ENCODE data around the gene CSPG5.

CSPG5 gene

GRCh38 chr3:47568901-47569300, 9.8 kb downstream of the CSPG5 start:
- H3K27ac ChIP-seq (ENCODE audit: extremely low read depth, low read depth, low read length): no peak overlapping the region
- H3K4me1 ChIP-seq (ENCODE audit: control insufficient read depth, insufficient read depth, low read length): no peaks in the 10 kb centered on the region
- H3K9me3 ChIP-seq (ENCODE audit: control insufficient read depth, insufficient read depth, low read depth, low read length): no peaks in the 10 kb centered on the region
- ChIA-PET POLR2A (no interaction called here), CTCF (no interaction called here)
- no peaks in the 10 kb centered on the region for H3K36me3 ChIP-seq (ENCODE audit: control insufficient read depth in 2 of 2, insufficient read depth in 1 of 2, low read length in 2 of 2)
- TF ChIP-seq ZNF211 (tag by site-specific recombination; IDR thresholded peaks at IDR 0.05; ENCODE audit: low read depth): no peak
- no peak for TF ChIP-seq ZNF404 (tag by site-specific recombination; IDR thresholded peaks at IDR 0.05)
- no peak for TF ChIP-seq ZNF302 (tag by site-specific recombination; IDR thresholded peaks at IDR 0.05; ENCODE audit: low read depth)
- no peak for TF ChIP-seq ZNF530 (tag by site-specific recombination; IDR thresholded peaks at IDR 0.05; ENCODE audit: low read depth)
- no peak for TF ChIP-seq ZNF561 (tag by site-specific recombination; IDR thresholded peaks at IDR 0.05; ENCODE audit: borderline replicate concordance)
- TF ChIP-seq ZBTB8A (tag by site-specific recombination; IDR thresholded peaks at IDR 0.05): no peak
- TF ChIP-seq ZNF768 (tag by site-specific recombination; IDR thresholded peaks at IDR 0.05): no peak
- no peak for TF ChIP-seq ZNF792 (tag by site-specific recombination; IDR thresholded peaks at IDR 0.05)
- no peak for TF ChIP-seq ZNF121 (tag by site-specific recombination; IDR thresholded peaks at IDR 0.05)
- TF ChIP-seq ZNF155 (tag by site-specific recombination; IDR thresholded peaks at IDR 0.05): no peak
- no peak for TF ChIP-seq ZNF843 (tag by site-specific recombination; IDR thresholded peaks at IDR 0.05)
- TF ChIP-seq ZNF132 (tag by site-specific recombination; IDR thresholded peaks at IDR 0.05; ENCODE audit: borderline replicate concordance): no peak
- TF ChIP-seq KLF8 (tag by site-specific recombination; IDR thresholded peaks at IDR 0.05): no peak
- no peak overlapping the region for H3K4me3 ChIP-seq (ENCODE audit: low read depth, low read length)

GRCh38 chr3:47567149-47567548, 11.5 kb downstream of the CSPG5 start:
- ChIA-PET POLR2A (no interaction called here), CTCF (no interaction called here)
- TF ChIP-seq YY1 (tag by site-specific recombination; IDR thresholded peaks at IDR 0.05) (no peak), ZNF514 (tag by site-specific recombination; IDR thresholded peaks at IDR 0.05) (no peak), ZNF175 (tag by site-specific recombination; IDR thresholded peaks at IDR 0.05) (no peak), ZNF394 (tag by site-specific recombination; IDR thresholded peaks at IDR 0.05; ENCODE audit: borderline replicate concordance) (no peak), ZNF639 (tag by site-specific recombination; IDR thresholded peaks at IDR 0.05) (no peak), ZNF501 (tag by site-specific recombination; IDR thresholded peaks at IDR 0.05) (no peak), HOXA7 (CRISPR knock-in tag; IDR thresholded peaks at IDR 0.05; ENCODE audit: borderline replicate concordance) (no peak), ZNF837 (tag by site-specific recombination; IDR thresholded peaks at IDR 0.05) (no peak), PRDM1 (tag by site-specific recombination; IDR thresholded peaks at IDR 0.05) (no peak), GLIS1 (tag by site-specific recombination; IDR thresholded peaks at IDR 0.05) (no peak), ZNF692 (tag by site-specific recombination; IDR thresholded peaks at IDR 0.05) (no peak)
- TF ChIP-seq, protein P1, sequence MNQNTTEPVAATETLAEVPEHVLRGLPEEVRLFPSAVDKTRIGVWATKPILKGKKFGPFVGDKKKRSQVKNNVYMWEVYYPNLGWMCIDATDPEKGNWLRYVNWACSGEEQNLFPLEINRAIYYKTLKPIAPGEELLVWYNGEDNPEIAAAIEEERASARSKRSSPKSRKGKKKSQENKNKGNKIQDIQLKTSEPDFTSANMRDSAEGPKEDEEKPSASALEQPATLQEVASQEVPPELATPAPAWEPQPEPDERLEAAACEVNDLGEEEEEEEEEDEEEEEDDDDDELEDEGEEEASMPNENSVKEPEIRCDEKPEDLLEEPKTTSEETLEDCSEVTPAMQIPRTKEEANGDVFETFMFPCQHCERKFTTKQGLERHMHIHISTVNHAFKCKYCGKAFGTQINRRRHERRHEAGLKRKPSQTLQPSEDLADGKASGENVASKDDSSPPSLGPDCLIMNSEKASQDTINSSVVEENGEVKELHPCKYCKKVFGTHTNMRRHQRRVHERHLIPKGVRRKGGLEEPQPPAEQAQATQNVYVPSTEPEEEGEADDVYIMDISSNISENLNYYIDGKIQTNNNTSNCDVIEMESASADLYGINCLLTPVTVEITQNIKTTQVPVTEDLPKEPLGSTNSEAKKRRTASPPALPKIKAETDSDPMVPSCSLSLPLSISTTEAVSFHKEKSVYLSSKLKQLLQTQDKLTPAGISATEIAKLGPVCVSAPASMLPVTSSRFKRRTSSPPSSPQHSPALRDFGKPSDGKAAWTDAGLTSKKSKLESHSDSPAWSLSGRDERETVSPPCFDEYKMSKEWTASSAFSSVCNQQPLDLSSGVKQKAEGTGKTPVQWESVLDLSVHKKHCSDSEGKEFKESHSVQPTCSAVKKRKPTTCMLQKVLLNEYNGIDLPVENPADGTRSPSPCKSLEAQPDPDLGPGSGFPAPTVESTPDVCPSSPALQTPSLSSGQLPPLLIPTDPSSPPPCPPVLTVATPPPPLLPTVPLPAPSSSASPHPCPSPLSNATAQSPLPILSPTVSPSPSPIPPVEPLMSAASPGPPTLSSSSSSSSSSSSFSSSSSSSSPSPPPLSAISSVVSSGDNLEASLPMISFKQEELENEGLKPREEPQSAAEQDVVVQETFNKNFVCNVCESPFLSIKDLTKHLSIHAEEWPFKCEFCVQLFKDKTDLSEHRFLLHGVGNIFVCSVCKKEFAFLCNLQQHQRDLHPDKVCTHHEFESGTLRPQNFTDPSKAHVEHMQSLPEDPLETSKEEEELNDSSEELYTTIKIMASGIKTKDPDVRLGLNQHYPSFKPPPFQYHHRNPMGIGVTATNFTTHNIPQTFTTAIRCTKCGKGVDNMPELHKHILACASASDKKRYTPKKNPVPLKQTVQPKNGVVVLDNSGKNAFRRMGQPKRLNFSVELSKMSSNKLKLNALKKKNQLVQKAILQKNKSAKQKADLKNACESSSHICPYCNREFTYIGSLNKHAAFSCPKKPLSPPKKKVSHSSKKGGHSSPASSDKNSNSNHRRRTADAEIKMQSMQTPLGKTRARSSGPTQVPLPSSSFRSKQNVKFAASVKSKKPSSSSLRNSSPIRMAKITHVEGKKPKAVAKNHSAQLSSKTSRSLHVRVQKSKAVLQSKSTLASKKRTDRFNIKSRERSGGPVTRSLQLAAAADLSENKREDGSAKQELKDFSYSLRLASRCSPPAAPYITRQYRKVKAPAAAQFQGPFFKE (tag by site-specific recombination; IDR thresholded peaks at IDR 0.05; ENCODE audit: borderline replicate concordance): no peak
- TF ChIP-seq, protein P2, sequence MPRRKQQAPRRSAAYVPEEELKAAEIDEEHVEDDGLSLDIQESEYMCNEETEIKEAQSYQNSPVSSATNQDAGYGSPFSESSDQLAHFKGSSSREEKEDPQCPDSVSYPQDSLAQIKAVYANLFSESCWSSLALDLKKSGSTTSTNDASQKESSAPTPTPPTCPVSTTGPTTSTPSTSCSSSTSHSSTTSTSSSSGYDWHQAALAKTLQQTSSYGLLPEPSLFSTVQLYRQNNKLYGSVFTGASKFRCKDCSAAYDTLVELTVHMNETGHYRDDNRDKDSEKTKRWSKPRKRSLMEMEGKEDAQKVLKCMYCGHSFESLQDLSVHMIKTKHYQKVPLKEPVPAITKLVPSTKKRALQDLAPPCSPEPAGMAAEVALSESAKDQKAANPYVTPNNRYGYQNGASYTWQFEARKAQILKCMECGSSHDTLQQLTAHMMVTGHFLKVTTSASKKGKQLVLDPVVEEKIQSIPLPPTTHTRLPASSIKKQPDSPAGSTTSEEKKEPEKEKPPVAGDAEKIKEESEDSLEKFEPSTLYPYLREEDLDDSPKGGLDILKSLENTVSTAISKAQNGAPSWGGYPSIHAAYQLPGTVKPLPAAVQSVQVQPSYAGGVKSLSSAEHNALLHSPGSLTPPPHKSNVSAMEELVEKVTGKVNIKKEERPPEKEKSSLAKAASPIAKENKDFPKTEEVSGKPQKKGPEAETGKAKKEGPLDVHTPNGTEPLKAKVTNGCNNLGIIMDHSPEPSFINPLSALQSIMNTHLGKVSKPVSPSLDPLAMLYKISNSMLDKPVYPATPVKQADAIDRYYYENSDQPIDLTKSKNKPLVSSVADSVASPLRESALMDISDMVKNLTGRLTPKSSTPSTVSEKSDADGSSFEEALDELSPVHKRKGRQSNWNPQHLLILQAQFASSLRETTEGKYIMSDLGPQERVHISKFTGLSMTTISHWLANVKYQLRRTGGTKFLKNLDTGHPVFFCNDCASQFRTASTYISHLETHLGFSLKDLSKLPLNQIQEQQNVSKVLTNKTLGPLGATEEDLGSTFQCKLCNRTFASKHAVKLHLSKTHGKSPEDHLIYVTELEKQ (tag by site-specific recombination; IDR thresholded peaks at IDR 0.05; ENCODE audit: borderline replicate concordance): no peak
- H3K36me3 ChIP-seq (ENCODE audit: control insufficient read depth in 2 of 2, insufficient read depth in 1 of 2, low read length in 2 of 2): no peaks in the 10 kb centered on the region
- no peak overlapping the region for H3K27ac ChIP-seq (ENCODE audit: extremely low read depth, low read depth, low read length)
- no peak overlapping the region for H3K4me3 ChIP-seq (ENCODE audit: low read depth, low read length)
- no peaks in the 10 kb centered on the region for H3K9me3 ChIP-seq (ENCODE audit: control insufficient read depth, insufficient read depth, low read depth, low read length)
- no peaks in the 10 kb centered on the region for H3K4me1 ChIP-seq (ENCODE audit: control insufficient read depth, insufficient read depth, low read length)
